Endodermal cell (in vitro differentiated cells): ENCODE measurements around the gene TBK1. TPM values are rescaled to one million over a fixed set of nuclear protein-coding genes. Genes with fewer than 3 reads are reported as not detected.

Source experiments
- DNase-seq: peaks from one replicate; pipeline ENCODE4 v3.0.0-alpha.2; 2017
- H3K27ac ChIP-seq: 2 replicates; pipeline ENCODE4 v1.5.1; 2013; ENCODE audit warnings: mild to moderate bottlenecking, low read depth, low read length, moderate library complexity
- H3K27me3 ChIP-seq: 2 replicates; pipeline ENCODE4 v1.6.1; 2013; ENCODE audit warnings: mild to moderate bottlenecking, low read length, moderate library complexity; ENCODE audit not compliant: insufficient read depth, control insufficient read depth, poor library complexity, severe bottlenecking
- H3K36me3 ChIP-seq: 2 replicates; pipeline ENCODE4 v1.7.0; 2013; ENCODE audit warnings: mild to moderate bottlenecking, low read length, moderate library complexity; ENCODE audit not compliant: control insufficient read depth, insufficient read depth
- H3K4me1 ChIP-seq: one replicate; pipeline ENCODE4 v1.7.0; 2013; ENCODE audit warnings: low read length; ENCODE audit not compliant: control insufficient read depth, insufficient read depth
- H3K4me3 ChIP-seq: 2 replicates; pipeline ENCODE4 v1.5.1; 2013; ENCODE audit warnings: mild to moderate bottlenecking, low read length, moderate library complexity
- H3K9ac ChIP-seq: 2 replicates; pipeline ENCODE4 v1.6.1; 2013; ENCODE audit warnings: mild to moderate bottlenecking, low read length, moderate library complexity; ENCODE audit not compliant: poor library complexity, severe bottlenecking; ENCODE audit errors: extremely low read depth
- H3K9me3 ChIP-seq: 2 replicates; pipeline ENCODE4 v1.6.1; 2013; ENCODE audit warnings: mild to moderate bottlenecking, low read length, moderate library complexity; ENCODE audit not compliant: control insufficient read depth
- H3K27ac Mint-ChIP-seq: 2 replicates; pipeline ENCODE4 v1.8.0; 2020; ENCODE audit warnings: mixed read lengths
- H3K27me3 Mint-ChIP-seq: 2 replicates; pipeline ENCODE4 v1.8.0; 2021; ENCODE audit warnings: mild to moderate bottlenecking, mixed read lengths; ENCODE audit not compliant: insufficient read depth
- H3K36me3 Mint-ChIP-seq: 2 replicates; pipeline ENCODE4 v1.8.0; 2020; ENCODE audit warnings: low read depth, mixed read lengths
- H3K4me1 Mint-ChIP-seq: 2 replicates; pipeline ENCODE4 v1.8.0; 2020; ENCODE audit warnings: mixed read lengths
- H3K4me3 Mint-ChIP-seq: 2 replicates; pipeline ENCODE4 v1.8.0; 2020; ENCODE audit warnings: mild to moderate bottlenecking, moderate library complexity, mixed read lengths
- H3K9me3 Mint-ChIP-seq: 2 replicates; pipeline ENCODE4 v1.8.0; 2020; ENCODE audit warnings: mild to moderate bottlenecking, mixed read lengths
- CTCF ChIP-seq: fragments of 200-600 bp; sonication (generic); conservative IDR thresholded peaks from 2 replicates; pipeline ENCODE4 v1.5.0; 2021; ENCODE audit warnings: antibody characterized with exemption, mild to moderate bottlenecking
- WGBS, 2 experiments: methylation state at CpG; one replicate each; pipeline versions ENCODE4 v1.1.5 to v1.1.7; 2013; ENCODE audit warnings: missing lambda C conversion rate in 2 of 2, mixed read lengths in 1 of 2; ENCODE audit not compliant: insufficient coverage in 1 of 2, insufficient read length in 1 of 2; 5-methylcytosine and 5-hydroxymethylcytosine counted together
- total RNA-seq, 2 donors: library from RNA; stranded (reverse); fragmentation: NEBNext Ultra II Directional in 1 of 2; extraction: Animal tissue kit (Norgen Biotek cat#: 25700) in 1 of 2; gene quantifications; 2 replicates in 1 of 2; 3 replicates in 1 of 2; pipeline ENCODE4 v1.2.1, GENCODE V29; 2021

The TBK1 gene
- total RNA-seq, 2 donors from 2014 or later = 23.9 to 25.1 TPM

GRCh38 chr12:64459394-64459891 lies 7.5 kb downstream of the TBK1 start:
- peaks cover 48% of the 10 kb centered on the region for H3K36me3 Mint-ChIP-seq
- Histone ChIP-seq H3K4me3 (no peak overlapping the region), H3K4me1 (no peaks in the 10 kb centered on the region), H3K27me3 (no peaks in the 10 kb centered on the region), H3K9me3 (no peaks in the 10 kb centered on the region), H3K9ac (no peak overlapping the region), H3K27ac (no peak overlapping the region), H3K36me3 (peaks cover 60% of the 10 kb centered on the region)
- WGBS, 2 experiments = 100% methylated on average over 1 of the region's 3 CpGs; no CpG with 5 or more reads in 1 of the 2 experiments
- H3K4me1 Mint-ChIP-seq = peaks cover 8% of the 10 kb centered on the region
- H3K9me3 Mint-ChIP-seq = no peaks in the 10 kb centered on the region
- H3K4me3 Mint-ChIP-seq = no peak overlapping the region
- TF ChIP-seq CTCF = no peak
- DNase-seq = no peak
- H3K27ac Mint-ChIP-seq = no peak overlapping the region
- H3K27me3 Mint-ChIP-seq = no peaks in the 10 kb centered on the region

- Histone ChIP-seq H3K9me3 (no peaks in the 10 kb centered on the region), H3K9ac (no peak overlapping the region), H3K36me3 (peaks cover 75% of the 10 kb centered on the region), H3K4me3 (no peak overlapping the region), H3K27ac (no peak overlapping the region), H3K4me1 (no peaks in the 10 kb centered on the region), H3K27me3 (no peaks in the 10 kb centered on the region)
- peak overlapping the region; percentile 65 for H3K27ac Mint-ChIP-seq
- H3K36me3 Mint-ChIP-seq = peaks cover 55% of the 10 kb centered on the region
- no peak for TF ChIP-seq CTCF
- WGBS, 2 experiments = 87% methylated on average over 2 of the region's 2 CpGs; no CpG with 5 or more reads in 1 of the 2 experiments
- no peaks in the 10 kb centered on the region for H3K9me3 Mint-ChIP-seq
- H3K4me3 Mint-ChIP-seq = no peak overlapping the region
- no peak for DNase-seq
- peaks cover 8% of the 10 kb centered on the region for H3K4me1 Mint-ChIP-seq
- no peaks in the 10 kb centered on the region for H3K27me3 Mint-ChIP-seq
Measured at GRCh38 chr12:64461634-64462414, 9.9 kb downstream of the TBK1 start.

GRCh38 chr12:64466178-64466577 lies 14.3 kb downstream of the TBK1 start:
- no peaks in the 10 kb centered on the region for H3K4me1 ChIP-seq
- H3K36me3 ChIP-seq = peaks cover 86% of the 10 kb centered on the region
- H3K27ac Mint-ChIP-seq = no peak overlapping the region
- no peaks in the 10 kb centered on the region for H3K9me3 Mint-ChIP-seq
- no peaks in the 10 kb centered on the region for H3K27me3 Mint-ChIP-seq
- peaks cover 61% of the 10 kb centered on the region for H3K36me3 Mint-ChIP-seq
- H3K27ac ChIP-seq = no peak overlapping the region
- no peak overlapping the region for H3K9ac ChIP-seq
- H3K4me1 Mint-ChIP-seq = no peaks in the 10 kb centered on the region
- H3K9me3 ChIP-seq = no peaks in the 10 kb centered on the region
- H3K4me3 ChIP-seq = no peak overlapping the region
- no peaks in the 10 kb centered on the region for H3K27me3 ChIP-seq
- TF ChIP-seq CTCF = no peak
- no peak for DNase-seq
- H3K4me3 Mint-ChIP-seq = no peak overlapping the region
